Stimulated activated CD8-positive, alpha-beta memory T cell treated with anti-CD3 and anti-CD28 coated beads, Interleukin-15, amount 100 ng/mL, for 4 hours (primary cell): ENCODE results near the gene ZGRF1.
"Not testable (repeated sequence)": the region's sequence is repeated elsewhere in the genome, so short reads cannot be mapped to it uniquely, and the experiment has no call there.

Experiments
- DNase-seq, 2 donors: peaks; one replicate each; pipeline ENCODE4 v3.0.0-alpha.2; 2020; ENCODE audit warnings: low read depth in 2 of 2

ZGRF1 gene

DNA sequence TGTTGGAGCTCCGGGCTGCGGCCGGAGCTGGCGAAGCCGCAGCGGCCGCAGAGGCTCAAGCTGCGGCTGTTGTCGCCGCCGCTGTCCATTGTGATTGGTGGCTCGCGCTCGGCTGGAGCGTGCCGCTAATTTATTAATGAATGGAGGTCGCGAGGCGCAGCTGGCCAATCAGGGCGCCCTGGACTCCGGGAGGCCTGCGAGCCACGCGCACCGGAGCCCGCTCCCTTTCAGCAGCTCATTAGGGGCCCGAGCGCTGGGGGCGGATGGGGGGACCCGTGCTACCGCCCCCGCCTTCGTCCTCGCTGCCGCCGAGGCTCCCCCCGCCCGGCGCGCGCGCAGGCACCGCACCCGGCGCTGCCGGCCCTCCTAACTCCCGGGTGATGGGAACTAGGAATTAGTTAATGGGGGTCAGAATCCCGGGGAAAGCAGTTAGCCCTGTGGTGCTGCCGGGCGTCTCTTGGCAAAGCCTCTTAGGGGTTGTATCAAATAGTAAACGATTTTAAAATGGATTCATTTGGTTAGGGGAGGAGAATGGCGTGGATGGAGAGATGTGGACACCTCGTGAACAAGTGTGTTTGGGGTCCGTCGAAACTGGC, 120.1 kb downstream of the ZGRF1 start:
- DNase-seq, result no peak

- DNase-seq, result no peak
Observed at GRCh38 chr4:112516066-112516470, 120.6 kb downstream of the ZGRF1 start, which contains the start of gene NEUROG2. Gene NEUROG2 (minus strand): TSS chr4:112516180. CDS start chr4:112515475, 705 bp downstream.

DNA sequence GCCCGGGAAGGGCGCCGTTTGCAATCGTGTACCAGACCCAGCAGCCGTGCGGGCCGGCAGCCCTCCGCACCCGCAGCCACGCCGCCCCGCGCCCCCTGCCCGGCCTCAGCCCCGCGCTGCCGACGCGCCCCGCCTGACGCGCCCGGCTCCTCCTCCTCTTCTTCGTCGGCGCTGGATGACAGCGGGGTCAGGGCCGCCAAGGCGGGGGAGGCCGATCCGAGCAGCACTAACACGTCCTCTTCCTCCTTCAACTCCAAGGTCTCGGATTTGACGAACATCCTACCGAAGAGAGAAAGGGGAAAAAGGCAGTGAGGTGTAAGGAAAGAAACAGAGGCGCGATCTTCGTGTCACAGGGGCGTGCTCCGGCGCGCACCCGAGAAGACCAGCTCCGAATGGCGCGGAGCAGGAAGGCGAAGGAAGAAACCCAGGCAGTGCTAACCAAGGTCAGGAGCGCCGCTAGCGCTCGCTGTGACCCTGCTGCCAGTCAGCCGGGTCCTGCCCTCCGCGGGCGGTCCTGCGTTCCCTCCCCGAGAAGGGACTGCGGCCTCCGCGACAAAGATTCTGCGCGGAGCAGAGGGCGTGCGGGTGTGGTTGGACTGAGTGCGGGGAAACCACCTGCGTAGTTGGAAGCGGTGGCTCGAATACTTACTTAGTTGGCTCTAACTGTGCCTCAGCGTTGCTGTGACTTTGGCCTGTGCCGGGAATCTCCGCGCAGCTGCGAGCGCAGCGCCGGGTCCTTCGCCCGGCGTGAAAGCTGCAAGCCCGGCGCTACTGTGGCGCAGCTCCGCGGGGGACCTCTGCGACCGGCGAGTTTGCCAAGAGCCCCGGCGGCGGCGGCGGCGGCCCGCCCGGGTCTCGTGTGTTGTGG, 121.3 kb downstream of the ZGRF1 start:
- no peak for DNase-seq

DNA sequence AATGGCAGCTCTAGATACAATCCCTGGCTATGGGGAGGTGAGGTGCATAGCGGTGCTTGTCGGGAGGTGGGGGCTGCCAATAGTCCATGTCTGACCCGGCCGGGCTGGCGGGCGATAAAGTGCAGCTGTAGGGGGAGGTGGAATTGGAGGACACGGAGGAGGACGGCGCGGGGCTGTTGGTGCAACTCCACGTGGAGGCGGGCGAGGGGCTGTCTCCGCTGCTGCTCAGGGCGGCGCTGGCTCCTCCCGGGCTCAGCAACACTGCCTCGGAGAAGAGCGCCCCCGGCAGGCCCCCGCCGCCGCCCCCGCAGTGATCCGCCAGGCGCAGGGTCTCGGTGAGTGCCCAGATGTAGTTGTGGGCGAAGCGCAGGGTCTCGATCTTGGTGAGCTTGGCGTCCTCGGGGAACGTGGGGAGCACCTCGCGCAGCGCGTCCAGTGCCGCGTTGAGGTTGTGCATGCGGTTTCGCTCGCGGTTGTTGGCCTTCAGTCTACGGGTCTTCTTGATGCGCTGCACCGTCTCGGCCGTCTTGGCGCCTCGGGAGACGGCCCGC, 122.0 kb downstream of the ZGRF1 start:
- DNase-seq, result no peak

GRCh38 chr4:112513971-112514646, 122.6 kb downstream of the ZGRF1 start:
- DNase-seq, result no peak

GRCh38 chr4:112511803-112512118, 124.9 kb downstream of the ZGRF1 start:
- DNase-seq, result no peak

- no peak for DNase-seq
Observed at GRCh38 chr4:112511093-112511802, 125.5 kb downstream of the ZGRF1 start.

GRCh38 chr4:112510291-112511092, 126.2 kb downstream of the ZGRF1 start:
- no peak for DNase-seq

DNA sequence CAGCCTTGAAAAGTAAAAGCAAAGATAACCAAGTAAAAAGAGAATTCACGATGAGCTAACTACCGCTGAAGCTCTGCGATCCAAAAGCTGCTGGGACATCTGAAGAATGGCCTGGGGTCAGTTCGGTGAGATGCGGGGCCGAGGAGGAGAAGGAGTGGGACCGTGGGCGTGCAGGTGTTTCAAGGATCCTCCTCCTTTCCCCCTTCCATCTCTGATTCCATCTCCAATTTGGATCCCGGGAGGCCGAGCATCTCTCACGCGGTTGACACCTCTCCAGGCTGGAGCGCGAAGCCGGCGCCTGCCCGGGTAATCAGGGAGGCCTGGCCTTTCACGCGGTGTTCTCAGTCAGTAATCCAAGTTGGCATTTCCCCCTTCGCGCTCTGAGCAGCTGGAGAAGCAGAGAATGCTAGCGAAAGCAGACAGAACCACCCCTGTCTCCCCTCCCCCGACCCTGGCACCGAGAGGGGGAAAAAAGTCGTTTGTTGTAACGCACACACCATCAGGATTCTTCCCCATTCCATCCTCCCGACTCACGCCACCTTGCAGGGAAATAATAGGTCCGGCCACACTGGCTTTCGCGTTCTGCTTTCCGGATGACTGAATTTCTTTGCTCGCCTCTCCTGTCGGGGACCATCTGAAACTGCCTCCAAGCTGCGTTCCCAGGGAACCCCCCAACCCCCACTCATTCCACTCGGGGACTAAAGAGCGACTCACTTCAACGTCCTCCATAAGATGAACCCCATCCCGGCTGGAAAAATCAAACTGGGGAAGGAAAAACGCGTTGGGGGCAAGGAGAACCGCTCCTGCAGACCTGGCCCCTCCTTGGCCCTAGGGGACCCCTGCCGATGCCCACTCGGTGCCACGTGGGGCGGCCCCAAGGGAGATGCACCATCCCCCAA, 127.2 kb downstream of the ZGRF1 start:
- no peak for DNase-seq

GRCh38 chr4:112508356-112508755, 128.4 kb downstream of the ZGRF1 start:
- DNase-seq, result no peak

DNA sequence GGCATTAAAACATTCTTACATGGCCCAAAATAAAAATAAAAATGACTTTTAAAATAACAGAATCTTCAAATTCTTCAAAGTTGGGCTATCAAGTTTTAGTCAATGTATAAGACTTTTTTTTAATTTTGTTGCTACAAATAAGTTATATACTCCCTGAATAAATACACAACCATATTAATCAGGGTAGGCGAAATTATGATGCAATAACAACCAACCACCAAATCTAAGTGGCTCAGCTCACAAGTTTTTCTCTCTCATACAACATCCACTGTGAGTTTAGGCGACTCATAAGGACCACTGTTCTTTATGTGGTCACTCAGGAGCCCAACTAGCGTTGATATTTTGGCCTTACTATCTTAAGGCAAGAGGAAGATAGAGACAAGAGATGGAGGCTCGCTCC, 131.9 kb downstream of the ZGRF1 start:
- DNase-seq, result no peak

GRCh38 chr4:112502871-112503270, 133.8 kb downstream of the ZGRF1 start:
- no peak for DNase-seq

DNA sequence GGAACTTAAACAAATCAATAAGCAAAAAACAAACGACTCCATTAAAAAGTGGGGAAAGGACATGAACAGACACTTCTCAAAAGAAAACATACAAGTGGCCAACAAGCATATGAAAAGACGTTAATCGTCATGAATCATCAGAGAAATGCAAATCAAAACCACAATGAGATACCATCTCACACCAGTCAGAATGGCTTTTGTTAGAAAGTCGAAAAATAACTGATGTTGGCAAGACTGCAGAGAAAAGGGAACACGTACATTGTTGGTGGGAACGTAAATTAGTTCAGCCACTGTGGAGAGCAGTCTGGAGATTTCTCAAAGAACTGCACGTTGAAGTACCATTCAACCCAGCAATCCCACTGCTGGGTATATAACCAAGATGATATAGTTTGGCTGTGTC, 144.4 kb downstream of the ZGRF1 start:
- DNase-seq, result no peak

DNA sequence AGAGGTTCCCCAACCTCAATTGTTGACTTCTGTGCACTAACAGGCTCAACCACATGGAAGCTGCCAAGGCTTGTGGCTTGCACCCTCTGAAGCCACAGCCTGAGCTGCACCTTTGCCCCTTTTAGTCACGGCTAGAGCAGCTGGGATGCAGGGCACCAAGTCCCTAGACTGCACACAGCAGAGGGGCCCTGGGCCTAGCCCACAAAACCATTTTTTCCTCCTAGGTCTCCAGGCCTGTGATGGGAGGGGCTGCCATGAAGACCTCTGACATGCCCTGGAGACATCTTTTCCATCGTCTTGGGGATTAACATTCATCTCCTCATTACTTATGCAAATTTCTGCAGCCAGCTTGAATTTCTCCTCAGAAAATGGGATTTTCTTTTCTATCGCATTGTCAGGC, 145.9 kb downstream of the ZGRF1 start:
- DNase-seq, result not testable (repeated sequence)
